Measurements from ENCODE around the gene ZNF410.

ZNF410 gene

GRCh38 chr14:73953731-73954130, 67.1 kb downstream of the ZNF410 start:
- TF ChIP-seq CTCF (IDR thresholded peaks at IDR 0.05), result no peak
- no peak overlapping the region for H3K4me3 ChIP-seq

GRCh38 chr14:73955674-73956073, 69.0 kb downstream of the ZNF410 start:
- Histone ChIP-seq H3K27ac (no peak overlapping the region), H3K4me3 (no peak overlapping the region)
- TF ChIP-seq CTCF (IDR thresholded peaks at IDR 0.05), result no peak
- no peak for DNase-seq (ENCODE audit: low spot score)

More at GRCh38 chr14:73953731-73954130, 67.1 kb downstream of the ZNF410 start:
- DNase-seq (ENCODE audit: low spot score), result no peak
- H3K27ac ChIP-seq, result no peak overlapping the region

- no peak overlapping the region for H3K4me3 ChIP-seq
- no peak for DNase-seq (ENCODE audit: low spot score)
- TF ChIP-seq CTCF (IDR thresholded peaks at IDR 0.05), result no peak
- no peak overlapping the region for H3K27ac ChIP-seq
Observed at GRCh38 chr14:73958591-73958990, 71.9 kb downstream of the ZNF410 start.

- TF ChIP-seq CTCF (IDR thresholded peaks at IDR 0.05), result no peak
- no peak overlapping the region for H3K27ac ChIP-seq
- H3K4me3 ChIP-seq, result no peak overlapping the region
- no peak for DNase-seq (ENCODE audit: low spot score)
Observed at GRCh38 chr14:73961192-73961591, 74.5 kb downstream of the ZNF410 start.

GRCh38 chr14:73965216-73965615, 78.6 kb downstream of the ZNF410 start:
- Histone ChIP-seq H3K4me3 (no peak overlapping the region), H3K27ac (no peak overlapping the region)
- no peak for TF ChIP-seq CTCF (IDR thresholded peaks at IDR 0.05)
- DNase-seq (ENCODE audit: low spot score), result no peak

- no peak overlapping the region for H3K27ac ChIP-seq
- no peak for TF ChIP-seq CTCF (IDR thresholded peaks at IDR 0.05)
- H3K4me3 ChIP-seq, result no peak overlapping the region
- DNase-seq (ENCODE audit: low spot score), result peak; percentile 21
Observed at GRCh38 chr14:73968885-73969284, 82.2 kb downstream of the ZNF410 start.

- Histone ChIP-seq H3K4me3 (no peak overlapping the region), H3K27ac (no peak overlapping the region)
- no peak for DNase-seq (ENCODE audit: low spot score)
- TF ChIP-seq CTCF (IDR thresholded peaks at IDR 0.05), result no peak
Observed at GRCh38 chr14:73973497-73973896, 86.8 kb downstream of the ZNF410 start.

Measured in coronary artery (tissue), 2 donors.